GM12872 (cell line): Measurements from ENCODE around the gene OLFML3.

ENCODE experiments used
- CTCF ChIP-seq: IDR thresholded peaks from 3 replicates; pipeline ENCODE4 v1.5.1; 2011; ENCODE audit warnings: low read depth, mild to moderate bottlenecking, low read length, moderate library complexity; ENCODE audit not compliant: insufficient read depth

OLFML3 gene

GRCh38 chr1:114022877-114023276 lies 43.6 kb downstream of the OLFML3 start:
- TF ChIP-seq CTCF, result no peak

GRCh38 chr1:114023377-114023776 lies 44.1 kb downstream of the OLFML3 start:
- TF ChIP-seq CTCF, result no peak

- no peak for TF ChIP-seq CTCF
Measured at GRCh38 chr1:114024049-114024448, 44.8 kb downstream of the OLFML3 start.

- no peak for TF ChIP-seq CTCF
Measured at GRCh38 chr1:114025609-114026401, 46.5 kb downstream of the OLFML3 start.

- TF ChIP-seq CTCF, result no peak
Measured at GRCh38 chr1:114026797-114027196, 47.5 kb downstream of the OLFML3 start.
